Mesendoderm (in vitro differentiated cells): ENCODE measurements around the gene TTC12.

Source experiments
- DNase-seq: peaks from one replicate; pipeline ENCODE4 v3.0.0; 2013
- H2AK5ac ChIP-seq: 2 replicates; pipeline ENCODE4 v1.6.1; 2013; ENCODE audit warnings: low read length, inconsistent platforms
- H2BK120ac ChIP-seq: 2 replicates; pipeline ENCODE4 v1.6.1; 2013; ENCODE audit warnings: low read depth, mild to moderate bottlenecking, low read length, moderate library complexity, mixed read lengths
- H2BK15ac ChIP-seq: replicated peaks from 2 replicates; pipeline ENCODE4 v1.6.1; 2013; ENCODE audit warnings: low read depth, mild to moderate bottlenecking, moderate library complexity
- H2BK5ac ChIP-seq: 2 replicates; pipeline ENCODE4 v1.6.1; 2013; ENCODE audit warnings: low read length, inconsistent platforms
- H3K18ac ChIP-seq: 2 replicates; pipeline ENCODE4 v1.6.1; 2013; ENCODE audit warnings: mild to moderate bottlenecking, low read length, mixed read lengths
- H3K23ac ChIP-seq: one replicate; pipeline ENCODE4 v1.6.1; 2013; ENCODE audit warnings: low read length
- H3K27ac ChIP-seq: 2 replicates; pipeline ENCODE4 v1.5.1; 2013; ENCODE audit warnings: low read depth, mild to moderate bottlenecking, inconsistent platforms, low read length, moderate library complexity
- H3K27me3 ChIP-seq: 2 replicates; pipeline ENCODE4 v1.6.1; 2013; ENCODE audit warnings: low read length, control low read depth, mild to moderate bottlenecking, inconsistent platforms; ENCODE audit not compliant: insufficient read depth, poor library complexity
- H3K36me3 ChIP-seq: 2 replicates; pipeline ENCODE4 v1.6.1; 2013; ENCODE audit warnings: low read length, inconsistent platforms; ENCODE audit not compliant: control insufficient read depth, insufficient read depth
- H3K4ac ChIP-seq: one replicate; pipeline ENCODE4 v1.6.1; 2013; ENCODE audit warnings: low read depth, mild to moderate bottlenecking, low read length, moderate library complexity
- H3K4me1 ChIP-seq: 2 replicates; pipeline ENCODE4 v1.6.1; 2013; ENCODE audit warnings: low read depth, low read length, inconsistent platforms; ENCODE audit not compliant: control insufficient read depth
- H3K4me2 ChIP-seq: 2 replicates; pipeline ENCODE4 v1.6.1; 2013; ENCODE audit warnings: low read length
- H3K4me3 ChIP-seq: 2 replicates; pipeline ENCODE4 v1.5.1; 2013; ENCODE audit warnings: mild to moderate bottlenecking, low read length
- H3K56ac ChIP-seq: one replicate; pipeline ENCODE4 v1.6.1; 2013; ENCODE audit warnings: low read length
- H3K79me1 ChIP-seq: 2 replicates; pipeline ENCODE4 v1.6.1; 2013; ENCODE audit warnings: low read length, inconsistent platforms
- H3K79me2 ChIP-seq: 2 replicates; pipeline ENCODE4 v1.6.1; 2013; ENCODE audit warnings: mild to moderate bottlenecking, low read length; ENCODE audit not compliant: control insufficient read depth, insufficient read depth
- H3K9ac ChIP-seq: 2 replicates; pipeline ENCODE4 v1.6.1; 2013; ENCODE audit warnings: low read length, inconsistent platforms
- H4K5ac ChIP-seq: one replicate; pipeline ENCODE4 v1.6.1; 2013; ENCODE audit warnings: low read length
- H4K8ac ChIP-seq: one replicate; pipeline ENCODE4 v1.6.1; 2013; ENCODE audit warnings: low read depth, mild to moderate bottlenecking, control low read depth, low read length, moderate library complexity
- WGBS: extraction: QIAGEN DNeasy Blood & Tissue Kit; methylation state at CpG from one replicate; pipeline ENCODE4 v1.1.7; 2013; ENCODE audit warnings: low lambda C conversion rate, missing lambda C conversion rate; ENCODE audit not compliant: insufficient coverage; ENCODE audit errors: extremely low coverage; 5-methylcytosine and 5-hydroxymethylcytosine counted together

Gene TTC12

DNA sequence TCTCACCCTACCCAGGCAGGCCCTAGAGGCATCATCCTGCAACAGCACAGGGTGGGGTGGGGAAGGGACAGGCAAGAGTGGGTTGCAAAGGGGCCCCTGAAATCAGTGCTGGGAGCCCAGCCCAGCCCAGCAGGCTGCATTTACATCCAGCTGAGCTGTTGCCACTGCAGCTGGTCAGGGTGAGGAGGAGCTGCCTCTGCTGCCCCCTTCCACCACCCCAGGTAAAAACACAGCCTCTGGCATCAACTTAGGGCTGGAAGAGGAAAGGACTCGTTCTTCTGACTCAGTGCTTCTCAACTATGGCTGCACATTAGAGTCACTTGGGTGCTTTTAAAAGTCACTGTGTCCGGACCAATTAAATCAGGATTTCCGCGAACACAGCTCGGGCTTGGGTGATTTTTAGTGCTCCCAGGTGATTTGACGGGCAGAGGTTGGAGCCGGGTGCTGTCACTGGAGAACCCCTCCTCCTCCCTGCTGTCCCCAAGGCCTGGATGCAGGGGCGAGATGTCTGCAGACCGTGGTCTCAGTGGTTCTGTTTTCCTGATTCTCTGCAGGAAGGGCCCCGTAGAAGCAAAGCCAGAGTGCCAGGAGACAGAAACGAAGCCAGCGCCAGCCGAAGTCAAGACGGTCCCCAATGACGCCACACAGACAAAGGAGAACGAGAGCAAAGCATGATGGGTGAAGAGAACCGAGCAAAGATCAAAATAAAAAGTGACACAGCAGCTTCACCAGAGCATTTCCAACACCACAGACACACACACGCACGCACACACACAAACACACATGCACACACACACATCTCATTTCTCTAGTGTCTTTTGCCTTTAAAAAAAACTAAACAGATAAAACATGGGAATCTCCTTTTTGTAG lies 39.4 kb upstream of the TTC12 start:
- DNase-seq, result peak; percentile 67

GRCh38 chr11:113275602-113276001 lies 38.8 kb upstream of the TTC12 start:
- H4K5ac ChIP-seq, result no peak overlapping the region
- no peak overlapping the region for H2BK15ac ChIP-seq
- H3K4me2 ChIP-seq, result no peak overlapping the region
- H3K4me3 ChIP-seq, result no peak overlapping the region
- H2BK120ac ChIP-seq, result no peak overlapping the region
- H3K79me2 ChIP-seq, result no peaks in the 10 kb centered on the region
- no peak overlapping the region for H3K18ac ChIP-seq
- no peaks in the 10 kb centered on the region for H3K27me3 ChIP-seq
- WGBS, result no CpG with 5 or more reads among the region's 7 CpGs
- H2BK5ac ChIP-seq, result no peak overlapping the region
- no peak overlapping the region for H3K23ac ChIP-seq
- no peak overlapping the region for H3K4ac ChIP-seq
- H3K56ac ChIP-seq, result no peak overlapping the region
- H2AK5ac ChIP-seq, result no peak overlapping the region
- H3K4me1 ChIP-seq, result peaks cover 3% of the 10 kb centered on the region
- no peak for DNase-seq
- no peaks in the 10 kb centered on the region for H3K79me1 ChIP-seq
- H4K8ac ChIP-seq, result no peak overlapping the region
- H3K36me3 ChIP-seq, result no peaks in the 10 kb centered on the region
- no peak overlapping the region for H3K9ac ChIP-seq
- H3K27ac ChIP-seq, result no peak overlapping the region

More for the DNA sequence above, 39.4 kb upstream of the TTC12 start:
- no CpG with 5 or more reads among the region's 19 CpGs for WGBS
- Histone ChIP-seq H2BK120ac (no peak overlapping the region), H3K4me3 (no peak overlapping the region), H4K8ac (no peak overlapping the region), H4K5ac (no peak overlapping the region), H3K36me3 (no peaks in the 10 kb centered on the region), H3K4me2 (no peak overlapping the region), H3K18ac (no peak overlapping the region), H3K79me2 (no peaks in the 10 kb centered on the region), H3K79me1 (no peaks in the 10 kb centered on the region), H3K56ac (peak overlapping the region; percentile 58), H3K27me3 (no peaks in the 10 kb centered on the region), H2BK15ac (no peak overlapping the region), H2AK5ac (no peak overlapping the region), H3K4ac (no peak overlapping the region), H3K27ac (no peak overlapping the region), H3K4me1 (peaks cover 3% of the 10 kb centered on the region), H3K23ac (no peak overlapping the region), H2BK5ac (no peak overlapping the region), H3K9ac (no peak overlapping the region)

DNA sequence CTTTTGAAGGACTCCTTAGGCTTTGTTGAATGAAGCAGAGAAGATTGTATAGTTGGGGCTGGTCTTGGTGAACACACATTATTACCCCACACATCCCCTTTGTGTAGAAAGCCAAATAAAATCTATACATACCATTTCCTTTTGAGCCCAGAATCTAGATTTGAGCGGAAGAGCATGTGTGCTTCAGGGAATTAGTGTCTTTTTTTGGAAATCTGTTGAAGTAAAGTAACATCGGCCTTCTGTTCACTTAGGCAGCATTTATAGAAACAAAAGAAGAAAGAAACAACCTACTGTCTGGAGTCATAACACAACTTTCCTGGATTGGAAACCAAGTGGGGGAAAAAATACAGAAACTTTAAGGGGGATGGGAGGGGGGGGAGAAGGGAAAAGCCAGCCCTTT lies 37.9 kb upstream of the TTC12 start:
- WGBS, result no CpG with 5 or more reads among the region's 2 CpGs
- DNase-seq, result no peak
- no peak overlapping the region for H2BK120ac ChIP-seq
- H3K56ac ChIP-seq, result no peak overlapping the region
- no peak overlapping the region for H2AK5ac ChIP-seq
- no peak overlapping the region for H3K4ac ChIP-seq
- no peak overlapping the region for H3K9ac ChIP-seq
- H4K8ac ChIP-seq, result no peak overlapping the region
- H3K18ac ChIP-seq, result no peak overlapping the region
- H3K27me3 ChIP-seq, result no peaks in the 10 kb centered on the region
- H3K36me3 ChIP-seq, result no peaks in the 10 kb centered on the region
- no peak overlapping the region for H2BK5ac ChIP-seq
- no peak overlapping the region for H4K5ac ChIP-seq
- no peak overlapping the region for H3K23ac ChIP-seq
- no peaks in the 10 kb centered on the region for H3K79me2 ChIP-seq
- no peak overlapping the region for H2BK15ac ChIP-seq
- H3K4me1 ChIP-seq, result peaks cover 3% of the 10 kb centered on the region
- H3K4me2 ChIP-seq, result no peak overlapping the region
- H3K27ac ChIP-seq, result no peak overlapping the region
- no peaks in the 10 kb centered on the region for H3K79me1 ChIP-seq
- H3K4me3 ChIP-seq, result no peak overlapping the region

DNA sequence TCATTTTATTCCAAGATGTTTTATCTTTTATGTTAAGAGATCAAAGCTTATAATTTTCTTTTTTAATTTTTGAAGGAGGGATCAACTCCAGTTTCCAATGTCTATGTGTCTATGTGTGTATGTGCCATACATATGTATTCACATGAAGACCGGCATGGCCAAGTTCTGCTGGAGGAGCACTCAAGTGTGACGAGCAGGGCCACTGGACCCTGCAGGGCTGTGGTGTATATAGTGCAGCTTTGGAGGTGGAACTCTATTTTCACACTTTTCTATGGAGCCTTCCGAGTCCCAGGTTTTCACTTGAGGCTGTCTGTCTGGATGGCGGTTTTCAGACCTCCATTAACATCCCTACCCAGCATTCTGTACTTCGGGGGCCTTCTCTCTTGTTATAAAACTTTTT lies 36.5 kb upstream of the TTC12 start:
- H3K4ac ChIP-seq, result no peak overlapping the region
- no peaks in the 10 kb centered on the region for H3K79me1 ChIP-seq
- no peak for DNase-seq
- H3K4me3 ChIP-seq, result no peak overlapping the region
- no peaks in the 10 kb centered on the region for H3K79me2 ChIP-seq
- no peak overlapping the region for H2BK5ac ChIP-seq
- H3K27me3 ChIP-seq, result no peaks in the 10 kb centered on the region
- H3K23ac ChIP-seq, result no peak overlapping the region
- H4K8ac ChIP-seq, result no peak overlapping the region
- no peak overlapping the region for H3K9ac ChIP-seq
- no peak overlapping the region for H2BK120ac ChIP-seq
- no peak overlapping the region for H3K4me2 ChIP-seq
- no peak overlapping the region for H3K27ac ChIP-seq
- no peaks in the 10 kb centered on the region for H3K36me3 ChIP-seq
- H3K56ac ChIP-seq, result no peak overlapping the region
- H3K18ac ChIP-seq, result no peak overlapping the region
- WGBS, result no CpG with 5 or more reads among the region's 5 CpGs
- no peak overlapping the region for H4K5ac ChIP-seq
- H2AK5ac ChIP-seq, result no peak overlapping the region
- H2BK15ac ChIP-seq, result no peak overlapping the region
- peaks cover 3% of the 10 kb centered on the region for H3K4me1 ChIP-seq

GRCh38 chr11:113278481-113278880 lies 35.9 kb upstream of the TTC12 start:
- Histone ChIP-seq H2AK5ac (no peak overlapping the region), H2BK15ac (no peak overlapping the region), H3K4me2 (no peak overlapping the region), H2BK120ac (no peak overlapping the region), H3K56ac (no peak overlapping the region), H3K4ac (no peak overlapping the region), H3K36me3 (no peaks in the 10 kb centered on the region), H3K9ac (no peak overlapping the region), H3K27ac (no peak overlapping the region), H3K79me2 (no peaks in the 10 kb centered on the region), H4K8ac (no peak overlapping the region), H3K18ac (no peak overlapping the region), H3K23ac (no peak overlapping the region), H3K79me1 (no peaks in the 10 kb centered on the region), H3K4me1 (peaks cover 2% of the 10 kb centered on the region), H2BK5ac (no peak overlapping the region), H4K5ac (no peak overlapping the region), H3K4me3 (no peak overlapping the region), H3K27me3 (no peaks in the 10 kb centered on the region)
- DNase-seq, result no peak
- WGBS, result no CpG with 5 or more reads among the region's 9 CpGs

- Histone ChIP-seq H3K4me1 (no peaks in the 10 kb centered on the region), H2BK120ac (no peak overlapping the region), H3K36me3 (no peaks in the 10 kb centered on the region), H3K4ac (no peak overlapping the region), H3K56ac (no peak overlapping the region), H4K8ac (no peak overlapping the region), H3K4me3 (no peak overlapping the region), H3K79me1 (no peaks in the 10 kb centered on the region), H3K4me2 (no peak overlapping the region), H4K5ac (no peak overlapping the region), H3K79me2 (no peaks in the 10 kb centered on the region), H2BK15ac (no peak overlapping the region), H3K27me3 (no peaks in the 10 kb centered on the region), H3K9ac (no peak overlapping the region), H3K18ac (no peak overlapping the region), H3K27ac (no peak overlapping the region), H2BK5ac (no peak overlapping the region), H2AK5ac (no peak overlapping the region), H3K23ac (no peak overlapping the region)
- no peak for DNase-seq
- WGBS, result no CpG with 5 or more reads among the region's 4 CpGs
Measured at GRCh38 chr11:113278925-113279324, 35.5 kb upstream of the TTC12 start.
